Central memory CD8-positive, alpha-beta T cell (primary cell): ENCODE data around the gene CFP.

Experiments used
- ATAC-seq: fragments of 150-1000 bp; cut with Tn5 transposase; replicated peaks from 2 replicates; pipeline ENCODE4 v1.10.0; 2022; ENCODE audit warnings: mild to moderate bottlenecking, moderate FRiP score, moderate number of reproducible peaks; ENCODE audit not compliant: poor library complexity, severe bottlenecking; ENCODE audit errors: extremely low read depth
- DNase-seq, 2 donors: peaks; one replicate each; pipeline ENCODE4 v3.0.0; 2021; ENCODE audit warnings: low spot score in 2 of 2
- H3K27ac Mint-ChIP-seq: one replicate; pipeline ENCODE4 v1.8.0; 2022; ENCODE audit warnings: low read depth, mild to moderate bottlenecking, moderate library complexity, mixed read lengths
- H3K27me3 Mint-ChIP-seq: one replicate; pipeline ENCODE4 v1.8.0; 2022; ENCODE audit warnings: mixed read lengths
- H3K36me3 Mint-ChIP-seq: one replicate; pipeline ENCODE4 v1.8.0; 2022; ENCODE audit warnings: mild to moderate bottlenecking, moderate library complexity, mixed read lengths; ENCODE audit not compliant: insufficient read depth
- H3K4me1 Mint-ChIP-seq: one replicate; pipeline ENCODE4 v1.8.0; 2022; ENCODE audit warnings: mixed read lengths
- H3K4me3 Mint-ChIP-seq: one replicate; pipeline ENCODE4 v1.8.0; 2022; ENCODE audit warnings: mild to moderate bottlenecking, moderate library complexity, mixed read lengths
- H3K9me3 Mint-ChIP-seq: one replicate; pipeline ENCODE4 v1.8.0; 2022; ENCODE audit warnings: mixed read lengths

Gene CFP

GRCh38 chrX:47632666-47633065, 2.9 kb upstream of the CFP start:
- ATAC-seq (no peak), DNase-seq (no peak)
- Mint-ChIP-seq H3K36me3 (peaks cover 5% of the 10 kb centered on the region), H3K27me3 (no peaks in the 10 kb centered on the region), H3K27ac (no peak overlapping the region), H3K4me1 (peaks cover 13% of the 10 kb centered on the region), H3K4me3 (no peak overlapping the region), H3K9me3 (no peaks in the 10 kb centered on the region)

- Mint-ChIP-seq H3K4me1 (peaks cover 13% of the 10 kb centered on the region), H3K27ac (no peak overlapping the region), H3K9me3 (no peaks in the 10 kb centered on the region), H3K4me3 (no peak overlapping the region), H3K27me3 (no peaks in the 10 kb centered on the region), H3K36me3 (peaks cover 7% of the 10 kb centered on the region)
- no peak for ATAC-seq
- no peak for DNase-seq
Measured at GRCh38 chrX:47631676-47632075, 1.9 kb upstream of the CFP start.

GRCh38 chrX:47628982-47629381, 748 bp downstream of the CFP start:
- DNase-seq = no peak
- no peaks in the 10 kb centered on the region for H3K9me3 Mint-ChIP-seq
- H3K36me3 Mint-ChIP-seq = peaks cover 6% of the 10 kb centered on the region
- H3K4me3 Mint-ChIP-seq = no peak overlapping the region
- ATAC-seq = no peak
- H3K27ac Mint-ChIP-seq = no peak overlapping the region
- H3K27me3 Mint-ChIP-seq = peaks cover 3% of the 10 kb centered on the region
- H3K4me1 Mint-ChIP-seq = peaks cover 13% of the 10 kb centered on the region

GRCh38 chrX:47625365-47625764, 4.4 kb downstream of the CFP start:
- peaks cover 10% of the 10 kb centered on the region for H3K4me1 Mint-ChIP-seq
- peaks cover 6% of the 10 kb centered on the region for H3K36me3 Mint-ChIP-seq
- peaks cover 25% of the 10 kb centered on the region for H3K27me3 Mint-ChIP-seq
- ATAC-seq = no peak
- no peaks in the 10 kb centered on the region for H3K9me3 Mint-ChIP-seq
- no peak overlapping the region for H3K27ac Mint-ChIP-seq
- no peak overlapping the region for H3K4me3 Mint-ChIP-seq
- no peak for DNase-seq

GRCh38 chrX:47623540-47624027, 6.1 kb downstream of the CFP start:
- Mint-ChIP-seq H3K4me3 (peak overlapping the region; percentile 27), H3K27ac (no peak overlapping the region), H3K36me3 (peaks cover 12% of the 10 kb centered on the region), H3K9me3 (no peaks in the 10 kb centered on the region), H3K27me3 (peaks cover 25% of the 10 kb centered on the region), H3K4me1 (peaks cover 12% of the 10 kb centered on the region)
- ATAC-seq (no peak), DNase-seq (no peak)

- Mint-ChIP-seq H3K36me3 (peaks cover 13% of the 10 kb centered on the region), H3K9me3 (no peaks in the 10 kb centered on the region), H3K4me1 (peaks cover 13% of the 10 kb centered on the region), H3K4me3 (no peak overlapping the region), H3K27ac (no peak overlapping the region), H3K27me3 (peaks cover 34% of the 10 kb centered on the region)
- DNase-seq = no peak
- no peak for ATAC-seq
Measured at GRCh38 chrX:47621851-47622250, 7.9 kb downstream of the CFP start.

GRCh38 chrX:47620303-47620685, 9.4 kb downstream of the CFP start:
- Mint-ChIP-seq H3K27ac (no peak overlapping the region), H3K9me3 (no peaks in the 10 kb centered on the region), H3K36me3 (peaks cover 11% of the 10 kb centered on the region), H3K27me3 (peaks cover 34% of the 10 kb centered on the region), H3K4me3 (peak overlapping the region; percentile 20), H3K4me1 (peaks cover 13% of the 10 kb centered on the region)
- DNase-seq (no peak), ATAC-seq (no peak)

GRCh38 chrX:47619486-47620302, 10.0 kb downstream of the CFP start, which contains the start of gene SYN1:
Gene SYN1 (minus strand): TSS chrX:47619857. CDS start chrX:47619728, 129 bp downstream.
- H3K4me3 Mint-ChIP-seq = peak within 1 kb of the TSS; percentile 76
- H3K4me1 Mint-ChIP-seq = peaks cover 13% of the 10 kb centered on the region
- H3K36me3 Mint-ChIP-seq = peaks cover 9% of the 10 kb centered on the region
- H3K9me3 Mint-ChIP-seq = no peaks in the 10 kb centered on the region
- DNase-seq = peak; percentile 62 to 74
- H3K27me3 Mint-ChIP-seq = peaks cover 34% of the 10 kb centered on the region
- peak; percentile 82 for ATAC-seq
- H3K27ac Mint-ChIP-seq = no peak within 1 kb of the TSS

- no peaks in the 10 kb centered on the region for H3K9me3 Mint-ChIP-seq
- no peak for ATAC-seq
- DNase-seq = no peak
- H3K27me3 Mint-ChIP-seq = peaks cover 31% of the 10 kb centered on the region
- peak overlapping the region; percentile 76 for H3K4me3 Mint-ChIP-seq
- no peak overlapping the region for H3K27ac Mint-ChIP-seq
- H3K4me1 Mint-ChIP-seq = peaks cover 13% of the 10 kb centered on the region
- H3K36me3 Mint-ChIP-seq = peaks cover 9% of the 10 kb centered on the region
Measured at GRCh38 chrX:47618923-47619485, 10.7 kb downstream of the CFP start.

- H3K9me3 Mint-ChIP-seq = no peaks in the 10 kb centered on the region
- peaks cover 5% of the 10 kb centered on the region for H3K4me1 Mint-ChIP-seq
- DNase-seq (no peak), ATAC-seq (no peak)
- H3K27ac Mint-ChIP-seq = no peak overlapping the region
- peaks cover 8% of the 10 kb centered on the region for H3K27me3 Mint-ChIP-seq
- peaks cover 6% of the 10 kb centered on the region for H3K36me3 Mint-ChIP-seq
- H3K4me3 Mint-ChIP-seq = no peak overlapping the region
Measured at GRCh38 chrX:47614618-47615017, 15.1 kb downstream of the CFP start.

GRCh38 chrX:47613082-47613481, 16.6 kb downstream of the CFP start:
- ATAC-seq (no peak), DNase-seq (no peak)
- Mint-ChIP-seq H3K27me3 (peaks cover 8% of the 10 kb centered on the region), H3K4me3 (no peak overlapping the region), H3K27ac (no peak overlapping the region), H3K9me3 (no peaks in the 10 kb centered on the region), H3K4me1 (no peaks in the 10 kb centered on the region), H3K36me3 (peaks cover 2% of the 10 kb centered on the region)

GRCh38 chrX:47612418-47612817, 17.3 kb downstream of the CFP start:
- ATAC-seq (no peak), DNase-seq (no peak)
- no peaks in the 10 kb centered on the region for H3K36me3 Mint-ChIP-seq
- H3K27me3 Mint-ChIP-seq = peaks cover 2% of the 10 kb centered on the region
- no peaks in the 10 kb centered on the region for H3K9me3 Mint-ChIP-seq
- no peak overlapping the region for H3K4me3 Mint-ChIP-seq
- H3K27ac Mint-ChIP-seq = no peak overlapping the region
- H3K4me1 Mint-ChIP-seq = no peaks in the 10 kb centered on the region

GRCh38 chrX:47611926-47612325, 17.8 kb downstream of the CFP start:
- Mint-ChIP-seq H3K4me1 (no peaks in the 10 kb centered on the region), H3K9me3 (no peaks in the 10 kb centered on the region), H3K36me3 (no peaks in the 10 kb centered on the region), H3K4me3 (no peak overlapping the region), H3K27me3 (no peaks in the 10 kb centered on the region), H3K27ac (no peak overlapping the region)
- ATAC-seq = no peak
- no peak for DNase-seq
